HepG2 (cell line): ENCODE data around the gene KRTAP10-2. TPM values are rescaled to one million over a fixed set of nuclear protein-coding genes. Genes with fewer than 3 reads are reported as not detected.
A peak's percentile ranks its signal among the peaks of the same experiment; 100 is the strongest.

ENCODE experiments used
- BHLHE40 ChIP-seq: IDR thresholded peaks from 2 replicates; pipeline ENCODE4 v1.6.1; 2011; ENCODE audit warnings: low read length, improper control_type of control experiment
- GABPA ChIP-seq, 2 experiments: IDR thresholded peaks; 2 replicates each; pipeline ENCODE4 v1.6.1; 2011 to 2016; ENCODE audit warnings: low read depth in 2 of 2, low read length in 1 of 2, missing biosample characterization in 1 of 2, missing genetic modification characterization in 1 of 2
- HDAC6 ChIP-seq: fragments of 200-600 bp; sonication (generic); IDR thresholded peaks from 2 replicates; pipeline ENCODE4 v1.7.0; 2017; ENCODE audit warnings: mild to moderate bottlenecking, antibody characterized with exemption, low read length, low read depth
- IKZF4 ChIP-seq: sonication (generic); formaldehyde crosslinking; IDR thresholded peaks from 2 replicates; pipeline ENCODE4 v1.5.1; 2020; ENCODE audit warnings: borderline replicate concordance, mild to moderate bottlenecking, low read depth, missing genetic modification reagents; ENCODE audit errors: not compliant biosample characterization
- KLF12 ChIP-seq: sonication (generic); formaldehyde crosslinking; IDR thresholded peaks from 2 replicates; pipeline ENCODE4 v1.4.0; 2020; ENCODE audit warnings: missing genetic modification reagents, borderline replicate concordance
- KLF16 ChIP-seq, 2 experiments: sonication (generic) in 1 of 2; formaldehyde crosslinking in 1 of 2; IDR thresholded peaks; 2 replicates each; pipeline versions ENCODE4 v1.6.1 to v1.8.0; 2016 to 2023; ENCODE audit warnings: missing genetic modification reagents in 2 of 2, missing compliant biosample characterization in 1 of 2
- NPAS2 ChIP-seq: sonication (generic); formaldehyde crosslinking; IDR thresholded peaks from 2 replicates; pipeline ENCODE4 v1.8.0; 2022; ENCODE audit warnings: mild to moderate bottlenecking, missing genetic modification reagents, borderline replicate concordance
- RARA ChIP-seq: IDR thresholded peaks from 2 replicates; pipeline ENCODE4 v1.6.1; 2016; ENCODE audit warnings: missing genetic modification reagents, missing compliant biosample characterization
- SOX5 ChIP-seq: IDR thresholded peaks from 2 replicates; pipeline ENCODE4 v1.6.1; 2016; ENCODE audit warnings: borderline replicate concordance
- TARDBP ChIP-seq: sonication (generic); formaldehyde crosslinking; IDR thresholded peaks from 2 replicates; pipeline ENCODE4 v1.8.0; 2022; ENCODE audit warnings: mild to moderate bottlenecking, missing genetic modification reagents
- TBX2 ChIP-seq: sonication (generic); formaldehyde crosslinking; IDR thresholded peaks from 2 replicates; pipeline ENCODE4 v1.5.0; 2020; ENCODE audit warnings: missing genetic modification reagents, mild to moderate bottlenecking, borderline replicate concordance
- TCF12 ChIP-seq, 2 experiments: fragments of 450-650 bp in 1 of 2; sonication (generic) in 1 of 2; formaldehyde crosslinking in 1 of 2; IDR thresholded peaks; 2 replicates each; pipeline versions ENCODE4 v1.6.1 to v1.8.0; 2017 to 2022; ENCODE audit warnings: antibody characterized with exemption in 1 of 2, mild to moderate bottlenecking in 1 of 2, missing genetic modification reagents in 1 of 2, moderate library complexity in 1 of 2
- TCF7 ChIP-seq: sonication (generic); IDR thresholded peaks from 2 replicates; pipeline ENCODE4 v1.6.1; 2016; ENCODE audit warnings: antibody characterized with exemption, low read depth
- TEAD2 ChIP-seq: sonication (generic); formaldehyde crosslinking; IDR thresholded peaks from 2 replicates; pipeline ENCODE4 v1.9.0; 2021; ENCODE audit warnings: missing genetic modification reagents
- TRIM24 ChIP-seq: sonication (generic); formaldehyde crosslinking; IDR thresholded peaks from 2 replicates; pipeline ENCODE4 v1.8.0; 2022; ENCODE audit warnings: mild to moderate bottlenecking, missing genetic modification reagents
- ZFP36 ChIP-seq: fragments of 150-350 bp; IDR thresholded peaks from 2 replicates; pipeline ENCODE4 v1.6.1; 2018; ENCODE audit warnings: borderline replicate concordance, low read length, low read depth; ENCODE audit not compliant: partially characterized antibody
- ZNF775 ChIP-seq: sonication (generic); formaldehyde crosslinking; IDR thresholded peaks from 2 replicates; pipeline ENCODE4 v1.4.0; 2020; ENCODE audit warnings: missing genetic modification reagents, mild to moderate bottlenecking, moderate library complexity, borderline replicate concordance
- polyA plus RNA-seq, 8 experiments: library from polyadenylated mRNA; depleted of rRNA in 3 of 8; stranded (reverse) in 7 of 8; unstranded in 1 of 8; fragments of >200 nt; fragmentation: Illumina TruSeq in 4 of 8; extraction: Trizol in 4 of 8; gene quantifications; 2 replicates each; pipeline versions ENCODE4 v1.2.1 to v1.2.3, GENCODE V29; 2011 to 2016; ENCODE audit warnings: low read depth in 4 of 8, missing spikeins in 1 of 8, mixed read lengths in 1 of 8; ENCODE audit not compliant: insufficient read depth in 1 of 8
- total RNA-seq, 5 experiments: library from RNA; depleted of rRNA; stranded (reverse); fragments of >200 nt; fragmentation: Illumina TruSeq; extraction: Trizol; gene quantifications; 2 replicates each; pipeline ENCODE4 v1.2.3, GENCODE V29; 2016; ENCODE audit warnings: low read depth in 1 of 5
- TF ChIP-seq, protein P1 (sequence below): fragments of 450-650 bp; IDR thresholded peaks from 2 replicates; pipeline ENCODE4 v1.6.1; 2017
- TF ChIP-seq, protein P2 (sequence below): sonication (generic); formaldehyde crosslinking; IDR thresholded peaks from 2 replicates; pipeline ENCODE4 v1.8.0; 2022; ENCODE audit warnings: missing genetic modification reagents, mild to moderate bottlenecking, moderate library complexity, borderline replicate concordance
- TF ChIP-seq, protein P3 (sequence below): sonication (generic); formaldehyde crosslinking; IDR thresholded peaks from 2 replicates; pipeline ENCODE4 v1.4.0; 2020; ENCODE audit warnings: missing genetic modification reagents, mild to moderate bottlenecking, borderline replicate concordance
- TF ChIP-seq, protein P4 (sequence below): sonication (generic); formaldehyde crosslinking; IDR thresholded peaks from 2 replicates; pipeline ENCODE4 v1.4.0; 2020; ENCODE audit warnings: missing genetic modification reagents

Gene KRTAP10-2
- total and polyA plus RNA-seq, 2 of the 13 experiments (the other 11 are each of a cell fraction or from before 2014, with no cell fraction given), result not detected

DNA sequence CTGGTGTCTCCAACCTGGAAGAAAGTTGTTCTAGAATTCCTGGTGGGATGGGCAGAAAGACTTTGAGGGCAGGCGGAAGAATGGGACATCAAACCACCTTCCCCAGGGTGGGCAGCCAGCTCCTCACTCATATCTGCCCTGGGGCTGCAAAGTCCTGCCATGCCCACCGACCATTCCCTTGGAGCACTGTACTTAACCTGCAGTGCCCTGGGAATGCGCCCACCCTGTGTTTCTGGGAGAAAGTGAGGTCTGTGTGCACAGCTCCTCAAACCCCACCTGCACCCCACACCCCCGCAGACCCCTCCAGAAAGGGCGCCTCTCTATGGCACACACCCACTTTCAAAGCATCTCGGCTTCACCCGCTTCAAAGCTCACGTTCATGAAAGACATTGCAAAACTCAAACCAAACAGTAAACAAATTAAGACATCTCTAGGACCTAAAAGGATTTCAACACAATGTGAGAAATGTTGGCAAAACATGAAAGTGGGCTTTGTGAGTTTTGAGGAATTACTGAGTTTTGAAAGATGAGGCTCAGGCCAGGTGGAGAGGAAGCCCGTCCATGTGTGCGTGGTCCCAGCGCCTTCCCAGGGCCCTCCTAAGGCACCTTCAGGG lies 36.5 kb downstream of the KRTAP10-2 start (continued):
- TF ChIP-seq TCF12 (IDR thresholded peaks at IDR 0.05), result no peak
- TF ChIP-seq TCF12 (CRISPR knock-in tag; IDR thresholded peaks at IDR 0.05), result no peak
- TF ChIP-seq, protein P1, sequence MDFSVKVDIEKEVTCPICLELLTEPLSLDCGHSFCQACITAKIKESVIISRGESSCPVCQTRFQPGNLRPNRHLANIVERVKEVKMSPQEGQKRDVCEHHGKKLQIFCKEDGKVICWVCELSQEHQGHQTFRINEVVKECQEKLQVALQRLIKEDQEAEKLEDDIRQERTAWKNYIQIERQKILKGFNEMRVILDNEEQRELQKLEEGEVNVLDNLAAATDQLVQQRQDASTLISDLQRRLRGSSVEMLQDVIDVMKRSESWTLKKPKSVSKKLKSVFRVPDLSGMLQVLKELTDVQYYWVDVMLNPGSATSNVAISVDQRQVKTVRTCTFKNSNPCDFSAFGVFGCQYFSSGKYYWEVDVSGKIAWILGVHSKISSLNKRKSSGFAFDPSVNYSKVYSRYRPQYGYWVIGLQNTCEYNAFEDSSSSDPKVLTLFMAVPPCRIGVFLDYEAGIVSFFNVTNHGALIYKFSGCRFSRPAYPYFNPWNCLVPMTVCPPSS, result no peak
- peak; percentile 75 for TF ChIP-seq TCF7
- TF ChIP-seq KLF16 (CRISPR knock-in tag; IDR thresholded peaks at IDR 0.05), result peak in 1 of 2 experiments; percentile 51; a peak in 1 of 4 replicates
- TF ChIP-seq ZNF775 (CRISPR knock-in tag), result no peak
- no peak for TF ChIP-seq NPAS2 (CRISPR knock-in tag)
- TF ChIP-seq SOX5 (CRISPR knock-in tag), result peak; percentile 41; the same call in 1 of the 2 replicates
- TF ChIP-seq HDAC6, result no peak
- TF ChIP-seq TBX2 (CRISPR knock-in tag), result peak; percentile 45; the same call in 1 of the 2 replicates
- TF ChIP-seq, protein P2, sequence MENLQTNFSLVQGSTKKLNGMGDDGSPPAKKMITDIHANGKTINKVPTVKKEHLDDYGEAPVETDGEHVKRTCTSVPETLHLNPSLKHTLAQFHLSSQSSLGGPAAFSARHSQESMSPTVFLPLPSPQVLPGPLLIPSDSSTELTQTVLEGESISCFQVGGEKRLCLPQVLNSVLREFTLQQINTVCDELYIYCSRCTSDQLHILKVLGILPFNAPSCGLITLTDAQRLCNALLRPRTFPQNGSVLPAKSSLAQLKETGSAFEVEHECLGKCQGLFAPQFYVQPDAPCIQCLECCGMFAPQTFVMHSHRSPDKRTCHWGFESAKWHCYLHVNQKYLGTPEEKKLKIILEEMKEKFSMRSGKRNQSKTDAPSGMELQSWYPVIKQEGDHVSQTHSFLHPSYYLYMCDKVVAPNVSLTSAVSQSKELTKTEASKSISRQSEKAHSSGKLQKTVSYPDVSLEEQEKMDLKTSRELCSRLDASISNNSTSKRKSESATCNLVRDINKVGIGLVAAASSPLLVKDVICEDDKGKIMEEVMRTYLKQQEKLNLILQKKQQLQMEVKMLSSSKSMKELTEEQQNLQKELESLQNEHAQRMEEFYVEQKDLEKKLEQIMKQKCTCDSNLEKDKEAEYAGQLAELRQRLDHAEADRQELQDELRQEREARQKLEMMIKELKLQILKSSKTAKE, result no peak
- peak; percentile 87 for TF ChIP-seq BHLHE40
- TF ChIP-seq, protein P3, sequence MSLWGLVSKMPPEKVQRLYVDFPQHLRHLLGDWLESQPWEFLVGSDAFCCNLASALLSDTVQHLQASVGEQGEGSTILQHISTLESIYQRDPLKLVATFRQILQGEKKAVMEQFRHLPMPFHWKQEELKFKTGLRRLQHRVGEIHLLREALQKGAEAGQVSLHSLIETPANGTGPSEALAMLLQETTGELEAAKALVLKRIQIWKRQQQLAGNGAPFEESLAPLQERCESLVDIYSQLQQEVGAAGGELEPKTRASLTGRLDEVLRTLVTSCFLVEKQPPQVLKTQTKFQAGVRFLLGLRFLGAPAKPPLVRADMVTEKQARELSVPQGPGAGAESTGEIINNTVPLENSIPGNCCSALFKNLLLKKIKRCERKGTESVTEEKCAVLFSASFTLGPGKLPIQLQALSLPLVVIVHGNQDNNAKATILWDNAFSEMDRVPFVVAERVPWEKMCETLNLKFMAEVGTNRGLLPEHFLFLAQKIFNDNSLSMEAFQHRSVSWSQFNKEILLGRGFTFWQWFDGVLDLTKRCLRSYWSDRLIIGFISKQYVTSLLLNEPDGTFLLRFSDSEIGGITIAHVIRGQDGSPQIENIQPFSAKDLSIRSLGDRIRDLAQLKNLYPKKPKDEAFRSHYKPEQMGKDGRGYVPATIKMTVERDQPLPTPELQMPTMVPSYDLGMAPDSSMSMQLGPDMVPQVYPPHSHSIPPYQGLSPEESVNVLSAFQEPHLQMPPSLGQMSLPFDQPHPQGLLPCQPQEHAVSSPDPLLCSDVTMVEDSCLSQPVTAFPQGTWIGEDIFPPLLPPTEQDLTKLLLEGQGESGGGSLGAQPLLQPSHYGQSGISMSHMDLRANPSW (CRISPR knock-in tag), result no peak
- TF ChIP-seq, protein P4, sequence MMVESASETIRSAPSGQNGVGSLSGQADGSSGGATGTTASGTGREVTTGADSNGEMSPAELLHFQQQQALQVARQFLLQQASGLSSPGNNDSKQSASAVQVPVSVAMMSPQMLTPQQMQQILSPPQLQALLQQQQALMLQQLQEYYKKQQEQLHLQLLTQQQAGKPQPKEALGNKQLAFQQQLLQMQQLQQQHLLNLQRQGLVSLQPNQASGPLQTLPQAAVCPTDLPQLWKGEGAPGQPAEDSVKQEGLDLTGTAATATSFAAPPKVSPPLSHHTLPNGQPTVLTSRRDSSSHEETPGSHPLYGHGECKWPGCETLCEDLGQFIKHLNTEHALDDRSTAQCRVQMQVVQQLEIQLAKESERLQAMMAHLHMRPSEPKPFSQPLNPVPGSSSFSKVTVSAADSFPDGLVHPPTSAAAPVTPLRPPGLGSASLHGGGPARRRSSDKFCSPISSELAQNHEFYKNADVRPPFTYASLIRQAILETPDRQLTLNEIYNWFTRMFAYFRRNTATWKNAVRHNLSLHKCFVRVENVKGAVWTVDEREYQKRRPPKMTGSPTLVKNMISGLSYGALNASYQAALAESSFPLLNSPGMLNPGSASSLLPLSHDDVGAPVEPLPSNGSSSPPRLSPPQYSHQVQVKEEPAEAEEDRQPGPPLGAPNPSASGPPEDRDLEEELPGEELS (CRISPR knock-in tag), result peak; percentile 58
- no peak for TF ChIP-seq TARDBP (CRISPR knock-in tag)
- TF ChIP-seq GABPA (IDR thresholded peaks at IDR 0.05; ENCODE audit: low read depth, low read length), result no peak
- TF ChIP-seq GABPA (CRISPR knock-in tag; IDR thresholded peaks at IDR 0.05; ENCODE audit: low read depth), result no peak
- TF ChIP-seq RARA (CRISPR knock-in tag), result no peak
- TF ChIP-seq KLF12 (CRISPR knock-in tag), result no peak
- TF ChIP-seq TRIM24 (CRISPR knock-in tag), result 0 out of 2 replicates have a peak, but pooled peaks have one; percentile 63
- no peak for TF ChIP-seq TEAD2 (CRISPR knock-in tag)
- TF ChIP-seq IKZF4 (CRISPR knock-in tag), result no peak
- TF ChIP-seq ZFP36, result no peak
